Breast epithelium (tissue), 4 donors: ENCODE data around the gene SYT15. TPM values are rescaled to one million over a fixed set of nuclear protein-coding genes. Genes with fewer than 3 reads are reported as not detected.
"Not testable (repeated sequence)": the region's sequence is repeated elsewhere in the genome, so short reads cannot be mapped to it uniquely, and the experiment has no call there.

Experiments
- DNase-seq, 2 donors: peaks; one replicate each; pipeline ENCODE4 v3.0.0-alpha.2; 2019; ENCODE audit warnings: low spot score in 2 of 2
- H3K27ac ChIP-seq, 2 donors: fragments of 200-600 bp; sonication (generic) in 1 of 2; one replicate each; pipeline ENCODE4 v1.5.1; 2016 to 2019; ENCODE audit warnings: mild to moderate bottlenecking in 1 of 2
- H3K27me3 ChIP-seq, 2 donors: fragments of 200-600 bp; sonication (generic) in 1 of 2; one replicate each; pipeline versions ENCODE4 v1.5.1 to v1.6.0; 2017 to 2019; ENCODE audit warnings: control low read depth in 1 of 2, mild to moderate bottlenecking in 1 of 2
- H3K36me3 ChIP-seq: fragments of 200-600 bp; one replicate; pipeline ENCODE4 v1.5.1; 2019
- H3K4me1 ChIP-seq, 2 donors: fragments of 200-600 bp; sonication (generic); one replicate each; pipeline ENCODE4 v1.5.1; 2016 to 2019; ENCODE audit warnings: control low read depth in 1 of 2
- H3K4me3 ChIP-seq, 3 donors: fragments of 200-600 bp; sonication (generic); 1 replicate in 2 of 3; 2 replicates in 1 of 3; pipeline ENCODE4 v1.5.1; 2016 to 2019; ENCODE audit warnings: mild to moderate bottlenecking in 3 of 3, moderate library complexity in 2 of 3
- H3K9me3 ChIP-seq, 2 donors: fragments of 200-600 bp; sonication (generic) in 1 of 2; one replicate each; pipeline ENCODE4 v1.5.1; 2016 to 2019; ENCODE audit warnings: control low read depth in 1 of 2
- POLR2A ChIP-seq: fragments of 450-650 bp; IDR thresholded peaks from one replicate; pipeline ENCODE4 v1.6.1; 2016; ENCODE audit warnings: antibody characterized with exemption, mild to moderate bottlenecking, moderate library complexity
- POLR2AphosphoS5 ChIP-seq, 3 donors: sonication (generic); formaldehyde crosslinking; IDR thresholded peaks; one replicate each; pipeline ENCODE4 v1.6.1; 2017; ENCODE audit warnings: antibody characterized with exemption in 3 of 3
- intact Hi-C: fragments of 100-400 bp; cut with DNase I; formaldehyde crosslinking; loops from one replicate; pipeline ENCODE4 v1.15.1; 2023; ENCODE audit warnings: low total_unique reads
- total RNA-seq, 3 donors: library from RNA; depleted of rRNA; stranded (reverse); fragments of >200 nt; gene quantifications; one replicate each; pipeline ENCODE4 v1.1.0, GENCODE V29; 2016
- TF ChIP-seq, protein P1 (sequence below), 3 donors: fragments of 450-650 bp; IDR thresholded peaks; one replicate each; pipeline ENCODE4 v1.5.1; 2016 to 2017; ENCODE audit warnings: antibody characterized with exemption in 3 of 3, mild to moderate bottlenecking in 3 of 3, moderate library complexity in 3 of 3

Gene SYT15
- 1 to 10 TPM; 1.6 to 5.9 (median 3.8) TPM for total RNA-seq

DNA sequence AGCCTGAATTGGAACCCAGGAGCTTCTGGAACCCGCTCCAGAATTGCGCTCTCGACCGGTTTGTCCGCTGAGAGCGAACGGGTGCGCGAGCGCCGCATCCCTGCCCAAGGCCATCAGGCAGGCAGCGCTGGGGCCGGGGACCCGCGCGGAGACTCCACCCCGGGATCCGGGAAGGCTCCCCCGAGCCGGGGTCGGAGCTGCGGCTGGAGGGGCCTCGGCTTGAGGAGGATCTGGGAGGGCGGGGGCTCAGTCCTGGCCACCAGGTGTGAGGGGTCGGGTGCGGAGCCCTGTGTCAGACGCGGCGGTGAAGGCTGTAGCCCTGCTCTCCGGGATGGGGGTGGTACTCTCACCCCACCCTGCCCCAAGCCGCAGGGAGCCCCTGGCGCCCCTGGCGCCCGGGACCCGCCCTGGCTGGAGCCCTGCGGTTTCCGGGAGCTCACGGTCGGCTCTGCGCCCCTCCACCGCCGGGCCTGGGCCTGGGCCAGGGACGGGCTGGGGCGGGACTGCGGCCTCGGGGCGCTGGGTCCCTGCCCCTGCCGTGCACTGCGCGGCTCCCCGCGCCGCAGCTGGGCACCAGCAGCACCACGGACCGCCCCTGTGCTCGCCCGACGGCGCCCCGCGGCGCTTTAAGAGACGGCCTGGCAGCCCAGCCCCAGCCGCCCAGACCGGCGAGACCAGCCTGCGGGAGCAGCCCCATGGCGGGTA, at the start of gene SYT15:
TSS of gene SYT15 (plus strand) at position 655 of the 705 bp plus-strand sequence. CDS start at position 696, 41 bp downstream.
- DNase-seq, H3K9me3 ChIP-seq, H3K27ac ChIP-seq, H3K4me1 ChIP-seq, intact Hi-C loops, H3K36me3 ChIP-seq, H3K27me3 ChIP-seq: not testable (repeated sequence)
- peak within 1 kb of the TSS; percentile 4 to 54 (median 30) for H3K4me3 ChIP-seq

DNA sequence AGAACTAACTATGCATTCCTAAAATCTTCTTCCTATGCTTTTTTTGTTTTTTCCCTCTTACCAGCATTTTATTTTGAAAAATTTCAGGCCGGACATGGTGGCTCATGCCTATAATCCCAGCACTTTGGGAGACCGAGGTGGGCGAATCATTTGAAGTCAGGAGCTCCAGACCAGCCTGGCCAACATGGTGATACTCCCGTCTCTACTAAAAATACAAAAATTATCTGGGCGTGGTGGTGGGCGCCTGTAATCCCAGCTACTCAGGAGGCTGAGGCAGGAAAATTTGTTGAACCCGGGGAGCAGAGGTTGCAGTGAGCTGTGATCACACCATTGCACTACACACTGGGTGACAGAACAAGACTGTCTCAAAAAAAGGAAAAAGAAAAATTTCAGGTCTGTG, 49.2 kb upstream of the SYT15 start:
- H3K36me3 ChIP-seq, H3K4me3 ChIP-seq, H3K9me3 ChIP-seq, H3K27ac ChIP-seq, H3K4me1 ChIP-seq, intact Hi-C loops, H3K27me3 ChIP-seq: not testable (repeated sequence)
- peak in 1 of 2 donors; percentile 24 for DNase-seq

DNA sequence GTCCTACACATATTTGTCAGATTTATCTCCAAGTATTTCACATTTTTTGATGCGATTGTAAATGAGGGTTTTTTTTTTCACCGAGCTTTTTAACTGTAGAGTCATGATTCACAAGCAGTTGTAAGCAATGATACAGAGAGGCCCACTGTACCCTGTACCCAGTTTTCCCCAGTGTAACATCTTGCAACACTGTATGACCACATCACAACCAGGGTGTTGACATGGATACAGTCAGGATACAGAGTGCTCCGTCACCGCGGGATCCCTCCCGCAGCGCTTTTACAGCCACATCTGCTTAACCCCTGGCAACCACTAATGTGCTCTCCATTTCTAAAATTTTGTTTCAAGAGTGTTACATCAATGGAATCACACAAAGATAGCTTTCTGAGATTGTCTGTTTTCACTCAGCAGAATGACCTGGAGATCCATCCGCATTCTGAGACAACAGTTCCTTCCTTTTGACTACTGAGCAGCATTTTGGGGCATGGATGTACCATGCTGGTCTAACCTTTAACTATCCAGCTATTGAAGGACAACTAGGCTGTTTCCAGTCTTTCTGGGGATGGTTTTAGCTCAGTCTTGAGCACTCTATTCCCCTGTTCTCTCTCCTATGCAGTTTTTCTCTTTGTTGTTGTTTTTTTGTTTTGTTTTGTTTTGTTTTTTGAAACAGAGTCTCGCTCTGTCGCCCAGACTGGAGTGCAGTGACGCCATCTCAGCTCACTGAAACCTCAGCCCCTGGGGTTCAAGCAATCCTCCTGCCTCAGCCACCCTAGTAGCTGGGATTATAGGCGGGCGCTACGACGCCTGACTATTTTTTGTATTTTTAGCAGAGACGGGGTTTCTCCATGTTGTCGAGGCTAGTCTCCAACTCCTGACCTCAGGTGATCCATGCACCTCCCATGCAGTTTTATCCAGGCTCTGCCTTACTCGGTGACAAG, 48.4 kb upstream of the SYT15 start:
- intact Hi-C loops = no loop called here
- TF ChIP-seq POLR2A (no peak), POLR2AphosphoS5 (IDR thresholded peaks at IDR 0.05) (no peak)
- Histone ChIP-seq H3K9me3 (no peaks in the 10 kb centered on the region), H3K27me3 (peaks cover 0 to 2% of the 10 kb centered on the region in 2 donors), H3K4me1 (no peaks in the 10 kb centered on the region), H3K36me3 (no peaks in the 10 kb centered on the region), H3K27ac (no peak overlapping the region), H3K4me3 (no peak overlapping the region)
- DNase-seq = peak in 1 of 2 donors; percentile 33

DNA sequence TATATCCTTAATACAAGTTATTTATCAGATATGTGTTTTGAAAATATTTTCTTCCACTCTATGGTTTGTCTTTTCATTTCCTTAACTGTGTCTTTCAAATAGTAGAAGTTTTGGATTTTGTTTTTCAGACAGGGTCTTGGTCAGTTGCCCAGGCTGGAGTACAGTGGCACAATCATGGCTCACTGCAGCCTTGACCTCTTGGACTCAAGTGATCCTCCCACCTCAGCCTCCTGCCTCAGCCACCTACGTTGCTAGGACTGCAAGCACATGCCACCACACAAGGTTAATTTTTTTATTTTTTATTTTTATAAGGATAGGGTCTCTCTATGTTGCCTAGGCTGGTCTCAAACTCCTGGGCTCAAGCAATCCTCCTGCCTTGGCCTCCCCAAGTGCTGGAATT, 46.7 kb upstream of the SYT15 start:
- H3K4me1 ChIP-seq, intact Hi-C loops, H3K9me3 ChIP-seq, H3K36me3 ChIP-seq, H3K27ac ChIP-seq, H3K4me3 ChIP-seq: not testable (repeated sequence)
- peak in 1 of 2 donors; percentile 39 for DNase-seq
- H3K27me3 ChIP-seq = peaks cover 0 to 17% of the 10 kb centered on the region in 2 donors

DNA sequence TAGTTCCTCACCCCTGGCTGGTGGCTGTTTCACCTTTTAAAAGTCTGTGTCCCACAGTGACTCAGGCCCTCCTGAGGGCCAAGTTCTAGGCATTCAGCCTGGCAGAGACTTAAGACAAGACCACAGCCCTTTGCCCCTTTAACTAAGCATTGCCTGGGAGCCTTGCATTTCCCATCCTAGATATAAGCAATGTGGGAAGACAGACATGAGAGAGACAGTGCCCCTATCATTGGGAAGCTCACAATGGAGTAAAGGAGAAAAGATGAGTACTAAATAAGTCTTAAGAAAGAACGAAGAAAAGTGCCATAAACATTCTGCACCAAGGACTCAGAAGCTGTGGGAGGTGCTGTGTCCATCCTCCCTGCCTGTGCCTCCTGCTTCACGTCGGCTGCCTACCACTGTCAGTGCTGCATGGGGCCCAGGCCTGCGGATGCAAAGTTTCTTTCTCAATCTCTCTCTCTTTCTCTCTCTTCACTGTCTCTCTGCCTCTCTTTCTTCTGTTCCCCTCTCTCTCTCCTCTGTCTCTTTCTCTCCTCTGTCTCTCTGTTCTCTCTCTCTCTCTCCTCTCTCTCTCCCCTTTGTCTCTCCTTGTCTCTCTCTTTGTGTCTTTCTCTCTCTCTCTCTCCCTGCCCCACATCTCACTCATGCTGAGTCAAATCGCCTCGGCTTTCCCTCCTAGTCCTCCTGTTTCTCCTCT, 44.0 kb upstream of the SYT15 start:
- H3K27ac ChIP-seq = no peak overlapping the region
- no peak overlapping the region for H3K4me3 ChIP-seq
- intact Hi-C loops = no loop called here
- no peak for TF ChIP-seq POLR2AphosphoS5 (IDR thresholded peaks at IDR 0.05)
- TF ChIP-seq POLR2A = no peak
- TF ChIP-seq, protein P1, sequence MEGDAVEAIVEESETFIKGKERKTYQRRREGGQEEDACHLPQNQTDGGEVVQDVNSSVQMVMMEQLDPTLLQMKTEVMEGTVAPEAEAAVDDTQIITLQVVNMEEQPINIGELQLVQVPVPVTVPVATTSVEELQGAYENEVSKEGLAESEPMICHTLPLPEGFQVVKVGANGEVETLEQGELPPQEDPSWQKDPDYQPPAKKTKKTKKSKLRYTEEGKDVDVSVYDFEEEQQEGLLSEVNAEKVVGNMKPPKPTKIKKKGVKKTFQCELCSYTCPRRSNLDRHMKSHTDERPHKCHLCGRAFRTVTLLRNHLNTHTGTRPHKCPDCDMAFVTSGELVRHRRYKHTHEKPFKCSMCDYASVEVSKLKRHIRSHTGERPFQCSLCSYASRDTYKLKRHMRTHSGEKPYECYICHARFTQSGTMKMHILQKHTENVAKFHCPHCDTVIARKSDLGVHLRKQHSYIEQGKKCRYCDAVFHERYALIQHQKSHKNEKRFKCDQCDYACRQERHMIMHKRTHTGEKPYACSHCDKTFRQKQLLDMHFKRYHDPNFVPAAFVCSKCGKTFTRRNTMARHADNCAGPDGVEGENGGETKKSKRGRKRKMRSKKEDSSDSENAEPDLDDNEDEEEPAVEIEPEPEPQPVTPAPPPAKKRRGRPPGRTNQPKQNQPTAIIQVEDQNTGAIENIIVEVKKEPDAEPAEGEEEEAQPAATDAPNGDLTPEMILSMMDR (IDR thresholded peaks at IDR 0.05) = no peak
- H3K27me3 ChIP-seq = peaks cover 0 to 17% of the 10 kb centered on the region in 2 donors
- H3K36me3 ChIP-seq = no peaks in the 10 kb centered on the region
- peak in 1 of 2 donors; percentile 35 for DNase-seq
- no peaks in the 10 kb centered on the region for H3K4me1 ChIP-seq
- no peaks in the 10 kb centered on the region for H3K9me3 ChIP-seq

DNA sequence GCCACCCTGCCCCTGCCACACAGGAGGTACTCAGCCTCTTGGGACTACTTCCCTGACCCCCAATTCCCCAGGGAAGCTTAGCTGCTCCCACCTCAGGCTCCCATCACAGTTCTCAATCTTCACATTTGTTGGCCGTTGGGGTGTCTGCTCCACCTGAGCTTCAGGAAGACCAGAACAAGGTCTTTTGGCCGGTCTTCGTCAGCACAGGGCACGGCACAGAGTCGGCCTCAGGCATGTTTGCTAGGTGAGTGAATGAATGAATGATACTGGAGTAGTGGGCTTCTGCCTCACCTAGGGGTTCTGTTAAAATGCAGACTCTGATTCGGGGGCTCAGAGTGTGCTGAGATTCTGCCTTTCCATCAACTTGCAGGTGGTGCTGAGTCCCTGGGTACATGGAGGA, 42.8 kb upstream of the SYT15 start:
- H3K4me3 ChIP-seq = no peak overlapping the region
- no peak overlapping the region for H3K27ac ChIP-seq
- TF ChIP-seq POLR2A (no peak), POLR2AphosphoS5 (IDR thresholded peaks at IDR 0.05) (no peak)
- TF ChIP-seq, protein P1 (IDR thresholded peaks at IDR 0.05) = no peak
- peak in 1 of 2 donors; percentile 47 for DNase-seq
- H3K9me3 ChIP-seq = no peaks in the 10 kb centered on the region
- peaks cover 0 to 17% of the 10 kb centered on the region in 2 donors for H3K27me3 ChIP-seq
- intact Hi-C loops = no loop called here
- no peaks in the 10 kb centered on the region for H3K4me1 ChIP-seq
- no peaks in the 10 kb centered on the region for H3K36me3 ChIP-seq
